ENCODE data around the gene XPO6. TPM values are rescaled to one million over a fixed set of nuclear protein-coding genes. Genes with fewer than 3 reads are reported as not detected.
A peak's percentile ranks its signal among the peaks of the same experiment; 100 is the strongest.

The XPO6 gene
- total and polyA plus RNA-seq, 2 of the 13 experiments (the other 11 are each of a cell fraction or from before 2014, with no cell fraction given): 109 to 129 TPM

- TF ChIP-seq ZNF713 (CRISPR knock-in tag; IDR thresholded peaks at IDR 0.05): no peak
- TF ChIP-seq BRF2 (CRISPR knock-in tag; IDR thresholded peaks at IDR 0.05): no peak
- peak; percentile 64 for TF ChIP-seq SP4 (CRISPR knock-in tag; IDR thresholded peaks at IDR 0.05)
- no peak for TF ChIP-seq ZXDC (CRISPR knock-in tag; IDR thresholded peaks at IDR 0.05)
- TF ChIP-seq ZNF547 (CRISPR knock-in tag; IDR thresholded peaks at IDR 0.05): no peak; the same call in 1 of the 2 replicates
Measured at GRCh38 chr16:28210979-28211588, 681 bp downstream of the XPO6 start (continued).

- FAIRE-seq: no peak
- CTCF ChIA-PET (ENCODE audit: low intra/inter-chr PET ratio, low total read pairs): no interaction called here
- TF ChIP-seq HNF1A (IDR thresholded peaks at IDR 0.05; ENCODE audit: low read depth) (no peak), HNF1A (CRISPR knock-in tag; IDR thresholded peaks at IDR 0.05; ENCODE audit: borderline replicate concordance) (0 out of 2 replicates have a peak, but pooled peaks have one; percentile 18), ZNF251 (CRISPR knock-in tag; IDR thresholded peaks at IDR 0.05) (no peak), ZNF431 (CRISPR knock-in tag; IDR thresholded peaks at IDR 0.05; ENCODE audit: borderline replicate concordance, low read depth) (0 out of 2 replicates have a peak, but pooled peaks have one; percentile 0)
Measured at GRCh38 chr16:28210264-28210663, 1.5 kb downstream of the XPO6 start.

More at GRCh38 chr16:28210264-28210663, 1.5 kb downstream of the XPO6 start:
- peaks cover 54% of the 10 kb centered on the region for H3K79me2 ChIP-seq (ENCODE audit: insufficient read depth, low read length)
- in situ Hi-C loops (cut with HindIII; ENCODE audit: extremely low pct_ligation_motif_present, low pct_unique_long_range_greater_than_20kb) (loop anchor here (10.0 kb wide), 1 partner anchor 235 kb away; no protein-coding TSS in a partner anchor), intact Hi-C loops (cut with micrococcal nuclease; ENCODE audit: unreplicated experiment) (no loop called here)
- H3K9ac ChIP-seq (ENCODE audit: insufficient read depth, low read depth, low read length): peak overlapping the region; percentile 75
- no peaks in the 10 kb centered on the region for H3K27me3 ChIP-seq (ENCODE audit: control insufficient read depth in 1 of 2, insufficient read depth in 2 of 2, low read length in 2 of 2)
- H3K36me3 ChIP-seq (replicated peaks in 1 of 2; ENCODE audit: control insufficient read depth in 1 of 2, insufficient read depth in 2 of 2, low read length in 2 of 2): peaks cover 6 to 21% of the 10 kb centered on the region in 2 experiments
- peak overlapping the region; percentile 91 for H3K4me2 ChIP-seq (ENCODE audit: low read depth, low read length)
- DNase-seq (ENCODE audit: low spot score) (no peak), ATAC-seq (no peak; the same call in 2 of the 3 replicates)
- TSS peak; percentile 52 for BruUV-seq (replicated peaks)
- peaks cover 56% of the 10 kb centered on the region for H3K4me1 ChIP-seq (ENCODE audit: insufficient read depth, low read length)
- peak overlapping the region; percentile 68 to 94 (median 79) for H3K4me3 ChIP-seq (replicated peaks in 1 of 3; ENCODE audit: insufficient read depth in 1 of 3, low read depth in 2 of 3, low read length in 3 of 3)
- H2AFZ ChIP-seq (ENCODE audit: low read length): no peak overlapping the region
- H4K20me1 ChIP-seq (ENCODE audit: insufficient read depth, low read length): peaks cover 12% of the 10 kb centered on the region
- POLR2A ChIA-PET: interaction anchor here (0.9 kb wide), 1 partner anchor 24 kb away, joined by 3 read pairs; no protein-coding TSS in a partner anchor
- WGBS (ENCODE audit: low lambda C conversion rate): 40% methylated on average over 5 of the region's 5 CpGs
- no peak overlapping the region for H3K27ac ChIP-seq (ENCODE audit: extremely low read length, insufficient read depth, low read length)
- no peaks in the 10 kb centered on the region for H3K9me3 ChIP-seq (ENCODE audit: low read length)
